HL-60 (cell line): ENCODE data around the gene ASIC1.

Experiments
- CTCF ChIP-seq: IDR thresholded peaks from one replicate; pipeline ENCODE4 v1.5.1; 2011; ENCODE audit warnings: low read length, control low read depth, inconsistent platforms; ENCODE audit not compliant: insufficient read depth
- POLR2AphosphoS5 ChIP-seq: IDR thresholded peaks from 2 replicates; pipeline ENCODE4 v1.6.1; 2012; ENCODE audit warnings: low read depth
- TF ChIP-seq, protein P1 (sequence below): IDR thresholded peaks from 2 replicates; pipeline ENCODE4 v1.6.1; 2012; ENCODE audit warnings: low read depth; ENCODE audit not compliant: insufficient replicate concordance

- TF ChIP-seq POLR2AphosphoS5 = no peak
- TF ChIP-seq CTCF = no peak
- TF ChIP-seq, protein P1, sequence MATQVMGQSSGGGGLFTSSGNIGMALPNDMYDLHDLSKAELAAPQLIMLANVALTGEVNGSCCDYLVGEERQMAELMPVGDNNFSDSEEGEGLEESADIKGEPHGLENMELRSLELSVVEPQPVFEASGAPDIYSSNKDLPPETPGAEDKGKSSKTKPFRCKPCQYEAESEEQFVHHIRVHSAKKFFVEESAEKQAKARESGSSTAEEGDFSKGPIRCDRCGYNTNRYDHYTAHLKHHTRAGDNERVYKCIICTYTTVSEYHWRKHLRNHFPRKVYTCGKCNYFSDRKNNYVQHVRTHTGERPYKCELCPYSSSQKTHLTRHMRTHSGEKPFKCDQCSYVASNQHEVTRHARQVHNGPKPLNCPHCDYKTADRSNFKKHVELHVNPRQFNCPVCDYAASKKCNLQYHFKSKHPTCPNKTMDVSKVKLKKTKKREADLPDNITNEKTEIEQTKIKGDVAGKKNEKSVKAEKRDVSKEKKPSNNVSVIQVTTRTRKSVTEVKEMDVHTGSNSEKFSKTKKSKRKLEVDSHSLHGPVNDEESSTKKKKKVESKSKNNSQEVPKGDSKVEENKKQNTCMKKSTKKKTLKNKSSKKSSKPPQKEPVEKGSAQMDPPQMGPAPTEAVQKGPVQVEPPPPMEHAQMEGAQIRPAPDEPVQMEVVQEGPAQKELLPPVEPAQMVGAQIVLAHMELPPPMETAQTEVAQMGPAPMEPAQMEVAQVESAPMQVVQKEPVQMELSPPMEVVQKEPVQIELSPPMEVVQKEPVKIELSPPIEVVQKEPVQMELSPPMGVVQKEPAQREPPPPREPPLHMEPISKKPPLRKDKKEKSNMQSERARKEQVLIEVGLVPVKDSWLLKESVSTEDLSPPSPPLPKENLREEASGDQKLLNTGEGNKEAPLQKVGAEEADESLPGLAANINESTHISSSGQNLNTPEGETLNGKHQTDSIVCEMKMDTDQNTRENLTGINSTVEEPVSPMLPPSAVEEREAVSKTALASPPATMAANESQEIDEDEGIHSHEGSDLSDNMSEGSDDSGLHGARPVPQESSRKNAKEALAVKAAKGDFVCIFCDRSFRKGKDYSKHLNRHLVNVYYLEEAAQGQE = no peak
Observed at GRCh38 chr12:50052964-50053363, 4.4 kb upstream of the ASIC1 start.
